ENCODE results near the gene S100A6. TPM values are rescaled to one million over a fixed set of nuclear protein-coding genes. Genes with fewer than 3 reads are reported as not detected.
"Not testable (repeated sequence)": the region's sequence is repeated elsewhere in the genome, so short reads cannot be mapped to it uniquely, and the experiment has no call there.

Gene S100A6
- total RNA-seq, 1 donor from 2014 or later = 216 TPM

- DNase-seq (ENCODE audit: low spot score) = no peak
Observed at GRCh38 chr1:153531638-153532037, 4.2 kb downstream of the S100A6 start.

GRCh38 chr1:153527683-153528040, 8.1 kb downstream of the S100A6 start:
- DNase-seq (ENCODE audit: low spot score) = no peak

GRCh38 chr1:153527023-153527682, 8.6 kb downstream of the S100A6 start:
- no peak for DNase-seq (ENCODE audit: low spot score)

- peak; percentile 72 for DNase-seq (ENCODE audit: low spot score)
Observed at GRCh38 chr1:153526132-153526543, 9.7 kb downstream of the S100A6 start.

- DNase-seq (ENCODE audit: low spot score) = no peak
Observed at GRCh38 chr1:153525088-153525728, 10.6 kb downstream of the S100A6 start.

- not testable (repeated sequence) for DNase-seq (ENCODE audit: low spot score)
Observed at GRCh38 chr1:153522353-153523048, 13.3 kb downstream of the S100A6 start.

- DNase-seq (ENCODE audit: low spot score) = not testable (repeated sequence)
Observed at GRCh38 chr1:153521808-153522207, 14.0 kb downstream of the S100A6 start.

GRCh38 chr1:153520818-153521476, 14.8 kb downstream of the S100A6 start:
- no peak for DNase-seq (ENCODE audit: low spot score)

- DNase-seq (ENCODE audit: low spot score) = not testable (repeated sequence)
Observed at GRCh38 chr1:153520137-153520691, 15.6 kb downstream of the S100A6 start.

- no peak for DNase-seq (ENCODE audit: low spot score)
Observed at GRCh38 chr1:153519242-153519641, 16.5 kb downstream of the S100A6 start.

GRCh38 chr1:153515504-153516394, 20.0 kb downstream of the S100A6 start:
- peak; percentile 26 for DNase-seq (ENCODE audit: low spot score)

- DNase-seq (ENCODE audit: low spot score) = no peak
Observed at GRCh38 chr1:153513666-153514065, 22.1 kb downstream of the S100A6 start.

- no peak for DNase-seq (ENCODE audit: low spot score)
Observed at GRCh38 chr1:153513023-153513422, 22.8 kb downstream of the S100A6 start.

GRCh38 chr1:153510984-153511410, 24.8 kb downstream of the S100A6 start:
- DNase-seq (ENCODE audit: low spot score) = peak; percentile 79

- no peak for DNase-seq (ENCODE audit: low spot score)
Observed at GRCh38 chr1:153509729-153510354, 25.9 kb downstream of the S100A6 start.

- DNase-seq (ENCODE audit: low spot score) = no peak
Observed at GRCh38 chr1:153509036-153509435, 26.8 kb downstream of the S100A6 start.

- no peak for DNase-seq (ENCODE audit: low spot score)
Observed at GRCh38 chr1:153507926-153508583, 27.7 kb downstream of the S100A6 start.

- peak; percentile 97 for DNase-seq (ENCODE audit: low spot score)
Observed at GRCh38 chr1:153506831-153507413, 28.9 kb downstream of the S100A6 start.

GRCh38 chr1:153506386-153506785, 29.4 kb downstream of the S100A6 start:
- no peak for DNase-seq (ENCODE audit: low spot score)
